Measurements from ENCODE around the gene LTBP1.

- TF ChIP-seq POLR2AphosphoS5 (IDR thresholded peaks at IDR 0.05; ENCODE audit: low read depth) (no peak), CTCF (IDR thresholded peaks at IDR 0.05; ENCODE audit: insufficient read depth, low read length) (no peak), GABPA (IDR thresholded peaks at IDR 0.05; ENCODE audit: low read depth) (no peak), REST (IDR thresholded peaks at IDR 0.05; ENCODE audit: insufficient replicate concordance, low read depth) (no peak)
Measured at GRCh38 chr2:33166287-33166881, 219.6 kb downstream of the LTBP1 start.

Data from HL-60 (cell line).